Skin epidermis (tissue), 12 donors: ENCODE data around the gene SCTR.

Experiments
- H3K27ac ChIP-seq, 21 experiments: fragments of 200-600 bp; sonication (generic) in 11 of 21; one replicate each; pipeline ENCODE4 v1.5.0; 2020; ENCODE audit warnings: mild to moderate bottlenecking in 3 of 21, inconsistent platforms in 2 of 21, moderate library complexity in 2 of 21
- H3K4me3 ChIP-seq, 7 experiments: fragments of 200-600 bp; sonication (generic) in 2 of 7; one replicate each; pipeline ENCODE4 v1.5.0; 2020; ENCODE audit warnings: inconsistent platforms in 2 of 7, mild to moderate bottlenecking in 2 of 7, moderate library complexity in 1 of 7

Gene SCTR

GRCh38 chr2:119393971-119394748 is 130.1 kb downstream of the SCTR start:
- Histone ChIP-seq H3K4me3 (no peak overlapping the region), H3K27ac (no peak overlapping the region)
